ENCODE data around the gene ZMYND8.

DNA sequence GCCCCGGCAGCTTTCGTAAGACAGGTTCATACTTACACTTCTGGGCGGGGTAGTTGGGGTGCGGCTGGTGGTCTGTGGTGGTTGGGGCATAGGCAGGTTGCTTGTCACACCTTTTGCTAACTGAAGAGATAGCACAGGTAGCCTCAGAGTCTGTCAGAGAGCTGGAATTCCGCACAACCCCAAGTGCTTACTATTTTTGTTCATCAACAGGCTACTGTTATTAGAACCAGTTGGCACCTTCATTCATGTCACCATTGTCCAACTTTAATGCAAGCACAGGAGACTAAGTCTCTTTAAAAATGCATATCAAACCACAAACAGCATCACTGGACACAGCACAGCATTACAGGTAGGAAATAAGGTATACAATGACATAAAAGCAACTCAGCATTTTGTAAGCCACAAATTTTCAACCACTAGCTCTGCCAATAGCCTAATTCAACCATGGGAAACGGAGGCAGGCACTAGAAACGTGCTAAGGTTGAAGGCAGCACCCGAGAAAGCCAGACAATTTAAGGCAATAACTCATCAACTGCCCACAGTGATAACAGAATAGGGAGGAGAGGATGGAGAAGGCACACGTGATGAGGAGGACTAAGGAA is 143.8 kb downstream of the ZMYND8 start:
- no peak for TF ChIP-seq SIN3A (IDR thresholded peaks at IDR 0.05; ENCODE audit: borderline replicate concordance, insufficient read depth, low read depth, low read length)
- no peak for TF ChIP-seq POLR2AphosphoS5 (IDR thresholded peaks at IDR 0.05; ENCODE audit: low read depth, low read length)
- TF ChIP-seq, protein P1, sequence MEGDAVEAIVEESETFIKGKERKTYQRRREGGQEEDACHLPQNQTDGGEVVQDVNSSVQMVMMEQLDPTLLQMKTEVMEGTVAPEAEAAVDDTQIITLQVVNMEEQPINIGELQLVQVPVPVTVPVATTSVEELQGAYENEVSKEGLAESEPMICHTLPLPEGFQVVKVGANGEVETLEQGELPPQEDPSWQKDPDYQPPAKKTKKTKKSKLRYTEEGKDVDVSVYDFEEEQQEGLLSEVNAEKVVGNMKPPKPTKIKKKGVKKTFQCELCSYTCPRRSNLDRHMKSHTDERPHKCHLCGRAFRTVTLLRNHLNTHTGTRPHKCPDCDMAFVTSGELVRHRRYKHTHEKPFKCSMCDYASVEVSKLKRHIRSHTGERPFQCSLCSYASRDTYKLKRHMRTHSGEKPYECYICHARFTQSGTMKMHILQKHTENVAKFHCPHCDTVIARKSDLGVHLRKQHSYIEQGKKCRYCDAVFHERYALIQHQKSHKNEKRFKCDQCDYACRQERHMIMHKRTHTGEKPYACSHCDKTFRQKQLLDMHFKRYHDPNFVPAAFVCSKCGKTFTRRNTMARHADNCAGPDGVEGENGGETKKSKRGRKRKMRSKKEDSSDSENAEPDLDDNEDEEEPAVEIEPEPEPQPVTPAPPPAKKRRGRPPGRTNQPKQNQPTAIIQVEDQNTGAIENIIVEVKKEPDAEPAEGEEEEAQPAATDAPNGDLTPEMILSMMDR (IDR thresholded peaks at IDR 0.05), result no peak

Data from Panc1 (cell line).